B cell (primary cell): ENCODE measurements around the gene KLF3. TPM values are rescaled to one million over a fixed set of nuclear protein-coding genes. Genes with fewer than 3 reads are reported as not detected.

Source experiments
- ATAC-seq: fragments of 200-7000 bp; cut with Tn5 transposase; one replicate; pipeline ENCODE4 v1.10.0; 2021; ENCODE audit warnings: low read depth, mild to moderate bottlenecking, moderate number of reproducible peaks, moderate library complexity
- CTCF ChIA-PET: fragments of 350-600 bp; sonication (Branson Sonifier 250); formaldehyde crosslinking; loops from one replicate; lab custom pipeline; 2021; ENCODE audit warnings: antibody characterized with exemption, inconsistent platforms; lab: Charles Lee
- POLR2A ChIA-PET: fragments of 350-600 bp; sonication (Branson Sonifier 250); formaldehyde crosslinking; loops from one replicate; lab custom pipeline; 2021; ENCODE audit warnings: antibody characterized with exemption; lab: Charles Lee
- DNase-seq: peaks from one replicate; pipeline ENCODE4 v3.0.0; 2013
- H2AFZ ChIP-seq: 2 replicates; pipeline ENCODE4 v1.6.1; 2012; ENCODE audit warnings: mild to moderate bottlenecking, low read depth, low read length; ENCODE audit not compliant: insufficient read depth, poor library complexity, severe bottlenecking
- H3K27ac ChIP-seq, 2 donors: 1 replicate in 1 of 2; 2 replicates in 1 of 2; pipeline ENCODE4 v1.5.1; 2012 to 2013; ENCODE audit warnings: low read length in 2 of 2, mild to moderate bottlenecking in 2 of 2, moderate library complexity in 1 of 2
- H3K27me3 ChIP-seq, 4 experiments: fragments of 200-600 bp in 1 of 4; sonication (generic) in 1 of 4; replicated peaks in 1 of 4; 1 replicate in 2 of 4; 2 replicates in 2 of 4; pipeline versions ENCODE4 v1.6.1 to v1.7.0; 2013 to 2016; ENCODE audit warnings: low read length in 3 of 4, mild to moderate bottlenecking in 2 of 4, mixed read lengths in 1 of 4, moderate library complexity in 1 of 4; ENCODE audit not compliant: insufficient read depth in 4 of 4, control insufficient read depth in 3 of 4; ENCODE audit errors: control extremely low read depth in 1 of 4
- H3K36me3 ChIP-seq, 2 experiments: replicated peaks in 1 of 2; 1 replicate in 1 of 2; 2 replicates in 1 of 2; pipeline versions ENCODE4 v1.6.1 to v1.7.1; 2013; ENCODE audit warnings: low read length in 1 of 2; ENCODE audit not compliant: insufficient read depth in 2 of 2, control insufficient read depth in 1 of 2; ENCODE audit errors: control extremely low read depth in 1 of 2, extremely low read depth in 1 of 2
- H3K4me1 ChIP-seq, 2 donors: fragments of 200-600 bp in 1 of 2; sonication (generic) in 1 of 2; 1 replicate in 1 of 2; 2 replicates in 1 of 2; pipeline versions ENCODE4 v1.5.1 to v1.6.1; 2013 to 2017; ENCODE audit warnings: low read length in 2 of 2; ENCODE audit not compliant: control insufficient read depth in 2 of 2, insufficient read depth in 2 of 2
- H3K4me2 ChIP-seq: replicated peaks from 2 replicates; pipeline ENCODE3; 2012; ENCODE audit warnings: mild to moderate bottlenecking, low read depth, low read length; ENCODE audit not compliant: poor library complexity, severe bottlenecking
- H3K4me3 ChIP-seq, 5 experiments: fragments of 200-600 bp in 1 of 5; sonication (generic) in 1 of 5; 1 replicate in 3 of 5; 2 replicates in 2 of 5; pipeline versions ENCODE4 v1.5.1 to v1.7.0; 2011 to 2016; ENCODE audit warnings: low read length in 4 of 5, mild to moderate bottlenecking in 4 of 5, low read depth in 2 of 5, control low read depth in 1 of 5, moderate library complexity in 1 of 5; ENCODE audit not compliant: insufficient read depth in 1 of 5; ENCODE audit errors: control extremely low read depth in 1 of 5, extremely low read depth in 1 of 5
- H3K79me2 ChIP-seq: fragments of 200-600 bp; sonication (generic); one replicate; pipeline ENCODE4 v1.6.0; 2016; ENCODE audit warnings: low read length; ENCODE audit not compliant: control insufficient read depth, insufficient read depth
- H3K9ac ChIP-seq: fragments of 200-600 bp; sonication (generic); 2 replicates; pipeline ENCODE4 v1.6.1; 2017; ENCODE audit warnings: mild to moderate bottlenecking, low read length, moderate library complexity
- H3K9me3 ChIP-seq, 3 donors: one replicate each; pipeline versions ENCODE4 v1.6.1 to v1.7.1; 2013; ENCODE audit warnings: low read length in 2 of 3; ENCODE audit not compliant: control insufficient read depth in 2 of 3, insufficient read depth in 1 of 3; ENCODE audit errors: control extremely low read depth in 1 of 3
- H4K20me1 ChIP-seq: 2 replicates; pipeline ENCODE4 v1.6.0; 2012; ENCODE audit warnings: mild to moderate bottlenecking, low read length; ENCODE audit not compliant: insufficient read depth, control insufficient read depth, poor library complexity, severe bottlenecking
- H3K27ac Mint-ChIP-seq: one replicate; pipeline ENCODE4 v1.8.0; 2021; ENCODE audit warnings: mixed read lengths
- H3K27me3 Mint-ChIP-seq: one replicate; pipeline ENCODE4 v1.8.0; 2021; ENCODE audit warnings: mixed read lengths
- H3K4me1 Mint-ChIP-seq: one replicate; pipeline ENCODE4 v1.8.0; 2021; ENCODE audit warnings: mixed read lengths
- H3K4me3 Mint-ChIP-seq: one replicate; pipeline ENCODE4 v1.8.0; 2021; ENCODE audit warnings: mixed read lengths
- H3K9me3 Mint-ChIP-seq: one replicate; pipeline ENCODE4 v1.8.0; 2022; ENCODE audit warnings: mixed read lengths; ENCODE audit not compliant: insufficient read depth
- CTCF ChIP-seq: fragments of 200-600 bp; IDR thresholded peaks from one replicate; pipeline ENCODE4 v1.8.0; 2022; ENCODE audit warnings: antibody characterized with exemption, mild to moderate bottlenecking
- EZH2 ChIP-seq: IDR thresholded peaks from 2 replicates; pipeline ENCODE4 v1.6.1; 2012; ENCODE audit warnings: borderline replicate concordance, low read depth, mild to moderate bottlenecking, moderate library complexity, low read length; ENCODE audit not compliant: insufficient read depth, poor library complexity, severe bottlenecking
- WGBS: methylation state at CpG from one replicate; pipeline ENCODE4 v1.1.5; 2013; ENCODE audit warnings: missing lambda C conversion rate; ENCODE audit not compliant: insufficient coverage; 5-methylcytosine and 5-hydroxymethylcytosine counted together
- intact Hi-C: fragments of 100-400 bp; cut with micrococcal nuclease; formaldehyde crosslinking; loops from one replicate; pipeline ENCODE4 v1.10.0; 2022
- polyA plus RNA-seq: library from polyadenylated mRNA; depleted of rRNA; stranded (reverse); fragments of >200 nt; gene quantifications from 2 replicates; pipeline ENCODE4 v1.2.3, GENCODE V29; 2012
- total RNA-seq, 2 donors: library from RNA; stranded (reverse); fragments of 120-200 nt in 1 of 2; gene quantifications; 1 replicate in 1 of 2; 2 replicates in 1 of 2; pipeline versions ENCODE4 v1.2.3 to v1.2.4, GENCODE V29; 2013 to 2022

The KLF3 gene
- total and polyA plus RNA-seq, 2 donors (not counting 1 experiment from before 2014, with no cell fraction given), result 32.9 to 51.9 TPM

DNA sequence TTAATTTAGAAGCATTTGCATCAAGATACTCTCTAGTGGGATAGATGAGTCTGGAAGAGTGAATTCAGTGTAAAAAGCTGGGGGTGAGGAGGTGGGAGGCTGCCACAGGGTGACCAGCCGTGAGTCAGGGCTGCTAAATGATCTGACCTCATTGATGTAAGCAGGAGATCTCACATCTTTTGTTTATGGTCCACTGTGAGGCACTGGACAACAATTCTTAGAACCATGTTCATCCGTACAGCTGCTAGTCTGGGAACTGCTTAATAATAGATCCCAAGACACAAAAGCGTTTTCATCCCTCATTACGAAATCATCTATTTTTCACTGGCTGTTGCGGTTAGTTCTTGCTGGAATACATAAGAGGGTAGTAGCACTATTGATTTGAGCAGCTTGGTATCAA lies 14.1 kb downstream of the KLF3 start:
- WGBS, result 100% methylated on average over 1 of the region's 5 CpGs
- Mint-ChIP-seq H3K27ac (no peak overlapping the region), H3K9me3 (no peaks in the 10 kb centered on the region), H3K4me1 (peaks cover 55% of the 10 kb centered on the region), H3K4me3 (no peak overlapping the region), H3K27me3 (no peaks in the 10 kb centered on the region)
- no peaks in the 10 kb centered on the region for H3K9me3 ChIP-seq
- H3K27ac ChIP-seq, result no peak overlapping the region
- no peak for DNase-seq
- H3K4me1 ChIP-seq, result peaks cover 33 to 35% of the 10 kb centered on the region in 2 donors
- H3K36me3 ChIP-seq, result peaks cover 2 to 22% of the 10 kb centered on the region in 2 experiments
- CTCF ChIA-PET, result interaction anchor here (1.0 to 6.7 kb wide), 3 partner anchors 105 to 497 kb away, joined by 4 to 297 read pairs (median 109); partner anchors contain the start of gene TLR10
- H3K4me2 ChIP-seq, result no peak overlapping the region
- H4K20me1 ChIP-seq, result peaks cover 81% of the 10 kb centered on the region
- no peak overlapping the region for H3K9ac ChIP-seq
- H3K27me3 ChIP-seq, result no peaks in the 10 kb centered on the region
- H3K4me3 ChIP-seq, result no peak overlapping the region
- intact Hi-C loops, result no loop called here
- ATAC-seq, result no peak
- H2AFZ ChIP-seq, result no peak overlapping the region
- TF ChIP-seq CTCF, result no peak
- POLR2A ChIA-PET, result interaction anchor here (0.5 kb wide), 1 partner anchor 20 kb away, joined by 4 read pairs; no protein-coding TSS in a partner anchor
- peaks cover 95% of the 10 kb centered on the region for H3K79me2 ChIP-seq

DNA sequence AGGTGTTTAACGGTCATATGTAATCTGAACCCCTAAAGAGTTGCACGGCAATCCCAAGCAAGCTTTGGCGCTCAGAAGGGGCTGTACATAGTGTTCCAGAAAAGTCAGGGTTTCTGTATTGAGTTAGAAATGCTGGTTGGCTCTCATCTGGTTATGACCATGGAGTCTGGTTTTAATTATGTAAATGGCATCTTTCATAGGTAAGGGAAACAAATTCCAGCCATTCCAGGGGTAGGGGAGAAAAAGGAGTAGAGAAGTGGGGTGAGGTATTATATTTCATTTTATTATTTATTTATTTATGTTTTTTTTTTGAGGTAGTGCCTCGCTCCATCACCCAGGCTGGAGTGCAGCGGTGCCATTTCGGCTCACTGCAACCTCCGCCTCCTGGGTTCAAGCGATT lies 15.9 kb downstream of the KLF3 start:
- ChIA-PET CTCF (interaction anchor here (6.7 kb wide), 1 partner anchor 499 kb away, joined by 297 read pairs; no protein-coding TSS in a partner anchor), POLR2A (interaction anchor here (0.6 kb wide), 1 partner anchor 156 kb away, joined by 3 read pairs; no protein-coding TSS in a partner anchor)
- TF ChIP-seq CTCF (no peak), EZH2 (no peak)
- no peak for ATAC-seq
- WGBS, result over 99% methylated on average over 7 of the region's 8 CpGs
- H3K27ac Mint-ChIP-seq, result no peak overlapping the region
- Histone ChIP-seq H3K9ac (no peak overlapping the region), H3K9me3 (no peaks in the 10 kb centered on the region), H3K36me3 (peaks cover 4 to 37% of the 10 kb centered on the region in 2 experiments), H3K4me3 (no peak overlapping the region), H4K20me1 (peaks cover 80% of the 10 kb centered on the region), H3K4me2 (no peak overlapping the region), H3K27me3 (no peaks in the 10 kb centered on the region), H3K27ac (no peak overlapping the region), H3K79me2 (peaks cover 91% of the 10 kb centered on the region), H2AFZ (no peak overlapping the region), H3K4me1 (peaks cover 15 to 23% of the 10 kb centered on the region in 2 donors)
- no peak overlapping the region for H3K4me3 Mint-ChIP-seq
- no peaks in the 10 kb centered on the region for H3K27me3 Mint-ChIP-seq
- intact Hi-C loops, result no loop called here
- no peak for DNase-seq
- peaks cover 45% of the 10 kb centered on the region for H3K4me1 Mint-ChIP-seq
- H3K9me3 Mint-ChIP-seq, result no peaks in the 10 kb centered on the region
